NCI-H1105 (cell line): ENCODE data around the gene USP30.
A peak's percentile ranks its signal among the peaks of the same experiment; 100 is the strongest.

ENCODE experiments used
- DNase-seq: peaks from one replicate; lab custom pipeline; 2025; lab: John Stamatoyannopoulos, UW

Gene USP30

GRCh38 chr12:109127533-109128242 is 75.3 kb downstream of the USP30 start:
- no peak for DNase-seq

- no peak for DNase-seq
These were observed 78.1 kb downstream of the USP30 start for GRCh38 chr12:109130297-109131153.

GRCh38 chr12:109131154-109132050 is 79.0 kb downstream of the USP30 start:
- peak; percentile 12 for DNase-seq

GRCh38 chr12:109134186-109134917 is 82.0 kb downstream of the USP30 start:
- DNase-seq = no peak

- no peak for DNase-seq
These were observed 84.7 kb downstream of the USP30 start for GRCh38 chr12:109137055-109137454.
